H9 (cell line): ENCODE results near the gene SWT1. TPM values are rescaled to one million over a fixed set of nuclear protein-coding genes. Genes with fewer than 3 reads are reported as not detected.
"Not testable (repeated sequence)": the region's sequence is repeated elsewhere in the genome, so short reads cannot be mapped to it uniquely, and the experiment has no call there.

Experiments
- DNase-seq: peaks from one replicate; pipeline ENCODE4 v3.0.0-alpha.2; 2017
- H2AFZ ChIP-seq: one replicate; pipeline ENCODE4 v1.6.1; 2013; ENCODE audit warnings: mild to moderate bottlenecking, low read length, control low read depth, moderate library complexity
- H2AK5ac ChIP-seq: 2 replicates; pipeline ENCODE4 v1.6.1; 2013; ENCODE audit warnings: low read length, control low read depth, mixed read lengths; ENCODE audit not compliant: insufficient read length
- H2BK120ac ChIP-seq: one replicate; pipeline ENCODE4 v1.6.1; 2013; ENCODE audit warnings: low read depth, mild to moderate bottlenecking, low read length, control low read depth, inconsistent platforms; ENCODE audit not compliant: poor library complexity, severe bottlenecking
- H2BK12ac ChIP-seq: 2 replicates; pipeline ENCODE4 v1.6.1; 2013; ENCODE audit warnings: low read length, control low read depth, mixed read lengths, low read depth; ENCODE audit not compliant: insufficient read length
- H2BK15ac ChIP-seq: 2 replicates; pipeline ENCODE4 v1.6.1; 2013; ENCODE audit warnings: low read depth, low read length, control low read depth
- H2BK20ac ChIP-seq: one replicate; pipeline ENCODE4 v1.6.1; 2013; ENCODE audit warnings: low read depth, mild to moderate bottlenecking, low read length, control low read depth, inconsistent platforms; ENCODE audit not compliant: poor library complexity, severe bottlenecking
- H2BK5ac ChIP-seq: 2 replicates; pipeline ENCODE4 v1.6.1; 2013; ENCODE audit warnings: low read length, control low read depth, mixed read lengths; ENCODE audit not compliant: insufficient read length
- H3K14ac ChIP-seq: 2 replicates; pipeline ENCODE4 v1.6.1; 2013; ENCODE audit warnings: low read length, control low read depth; ENCODE audit not compliant: insufficient read depth
- H3K18ac ChIP-seq: 2 replicates; pipeline ENCODE4 v1.6.1; 2013; ENCODE audit warnings: low read depth, mild to moderate bottlenecking, mixed read lengths, low read length, control low read depth; ENCODE audit not compliant: insufficient read length
- H3K23ac ChIP-seq: 2 replicates; pipeline ENCODE4 v1.6.1; 2013; ENCODE audit warnings: low read length, control low read depth, mixed read lengths, low read depth; ENCODE audit not compliant: insufficient read length
- H3K23me2 ChIP-seq: 2 replicates; pipeline ENCODE4 v1.6.1; 2013; ENCODE audit warnings: low read depth, mild to moderate bottlenecking, mixed read lengths, low read length, control low read depth; ENCODE audit not compliant: insufficient read length, poor library complexity, severe bottlenecking
- H3K27ac ChIP-seq: 2 replicates; pipeline ENCODE4 v1.5.1; 2013; ENCODE audit warnings: low read length, control low read depth, mixed read lengths, low read depth; ENCODE audit not compliant: insufficient read length
- H3K27me3 ChIP-seq: 2 replicates; pipeline ENCODE4 v1.6.1; 2013; ENCODE audit warnings: low read length, control low read depth, inconsistent platforms; ENCODE audit not compliant: insufficient read depth
- H3K4ac ChIP-seq: 2 replicates; pipeline ENCODE4 v1.6.1; 2013; ENCODE audit warnings: low read depth, mild to moderate bottlenecking, control low read depth, inconsistent platforms, low read length, moderate library complexity
- H3K4me1 ChIP-seq: 2 replicates; pipeline ENCODE4 v1.6.1; 2013; ENCODE audit warnings: low read length, control low read depth, inconsistent platforms; ENCODE audit not compliant: insufficient read depth
- H3K4me2 ChIP-seq: 2 replicates; pipeline ENCODE4 v1.6.1; 2013; ENCODE audit warnings: low read length, control low read depth, mixed read lengths; ENCODE audit not compliant: insufficient read length, insufficient read depth
- H3K56ac ChIP-seq: 2 replicates; pipeline ENCODE4 v1.6.1; 2013; ENCODE audit warnings: low read depth, mild to moderate bottlenecking, mixed read lengths, low read length, control low read depth; ENCODE audit not compliant: insufficient read length
- H3K79me1 ChIP-seq: 2 replicates; pipeline ENCODE4 v1.6.1; 2013; ENCODE audit warnings: low read depth, mild to moderate bottlenecking, moderate library complexity, low read length, control low read depth, inconsistent platforms; ENCODE audit not compliant: insufficient read depth, poor library complexity, severe bottlenecking
- H3K79me2 ChIP-seq: 2 replicates; pipeline ENCODE4 v1.6.1; 2013; ENCODE audit warnings: low read length, control low read depth, inconsistent platforms; ENCODE audit not compliant: insufficient read depth
- H3K9ac ChIP-seq: 2 replicates; pipeline ENCODE4 v1.6.1; 2013; ENCODE audit warnings: low read length, control low read depth, mixed read lengths; ENCODE audit not compliant: insufficient read length; ENCODE audit errors: extremely low read depth
- H3K9me3 ChIP-seq: one replicate; pipeline ENCODE4 v1.6.1; 2013; ENCODE audit warnings: low read depth, low read length, inconsistent platforms; ENCODE audit not compliant: control insufficient read depth
- H3T11ph ChIP-seq: one replicate; pipeline ENCODE4 v1.6.1; 2013; ENCODE audit warnings: mild to moderate bottlenecking, low read length, control low read depth, inconsistent platforms
- H4K20me1 ChIP-seq: one replicate; pipeline ENCODE4 v1.6.1; 2013; ENCODE audit not compliant: control insufficient read depth, insufficient read length, insufficient read depth
- H4K5ac ChIP-seq: 2 replicates; pipeline ENCODE4 v1.6.1; 2013; ENCODE audit warnings: low read depth, mild to moderate bottlenecking, mixed read lengths, low read length, control low read depth; ENCODE audit not compliant: insufficient read length
- H4K8ac ChIP-seq: replicated peaks from 2 replicates; pipeline ENCODE4 v1.6.1; 2013; ENCODE audit warnings: low read length, control low read depth, mixed read lengths, low read depth; ENCODE audit not compliant: insufficient read length
- H4K91ac ChIP-seq: 2 replicates; pipeline ENCODE4 v1.6.1; 2013; ENCODE audit warnings: low read depth, mild to moderate bottlenecking, moderate library complexity, mixed read lengths, low read length, control low read depth; ENCODE audit not compliant: insufficient read length
- H3K27ac Mint-ChIP-seq, 3 experiments: 2 replicates in 2 of 3; 3 replicates in 1 of 3; pipeline ENCODE4 v1.8.0; 2020 to 2021; ENCODE audit warnings: mixed read lengths in 3 of 3, mild to moderate bottlenecking in 1 of 3, moderate library complexity in 1 of 3
- H3K27me3 Mint-ChIP-seq: 2 replicates; pipeline ENCODE4 v1.8.0; 2021; ENCODE audit warnings: low read depth, mild to moderate bottlenecking, moderate library complexity, mixed read lengths
- H3K36me3 Mint-ChIP-seq, 3 experiments: 2 replicates in 2 of 3; 3 replicates in 1 of 3; pipeline ENCODE4 v1.8.0; 2020 to 2021; ENCODE audit warnings: low read depth in 3 of 3, mixed read lengths in 3 of 3; ENCODE audit not compliant: insufficient read depth in 1 of 3
- H3K4me1 Mint-ChIP-seq, 2 experiments: 2 replicates each; pipeline ENCODE4 v1.8.0; 2020; ENCODE audit warnings: mixed read lengths in 2 of 2
- H3K4me3 Mint-ChIP-seq, 2 experiments: 2 replicates in 1 of 2; 3 replicates in 1 of 2; pipeline ENCODE4 v1.8.0; 2020 to 2021; ENCODE audit warnings: mild to moderate bottlenecking in 2 of 2, mixed read lengths in 2 of 2, moderate library complexity in 1 of 2
- H3K9me3 Mint-ChIP-seq, 2 experiments: 2 replicates in 1 of 2; 3 replicates in 1 of 2; pipeline ENCODE4 v1.8.0; 2020; ENCODE audit warnings: mild to moderate bottlenecking in 2 of 2, mixed read lengths in 2 of 2, moderate library complexity in 1 of 2
- WGBS: extraction: QIAGEN DNeasy Blood & Tissue Kit; methylation state at CpG from one replicate; pipeline ENCODE4 v1.1.7; 2013; ENCODE audit warnings: missing lambda C conversion rate, low lambda C conversion rate, mixed read lengths; ENCODE audit not compliant: insufficient read length; ENCODE audit errors: extremely low coverage; 5-methylcytosine and 5-hydroxymethylcytosine counted together
- total RNA-seq: library from RNA; stranded (reverse); gene quantifications from 2 replicates; pipeline ENCODE4 v1.2.1, GENCODE V29; 2021

SWT1 gene
- total RNA-seq, 1 experiment from 2014 or later, result 5.2 TPM

DNA sequence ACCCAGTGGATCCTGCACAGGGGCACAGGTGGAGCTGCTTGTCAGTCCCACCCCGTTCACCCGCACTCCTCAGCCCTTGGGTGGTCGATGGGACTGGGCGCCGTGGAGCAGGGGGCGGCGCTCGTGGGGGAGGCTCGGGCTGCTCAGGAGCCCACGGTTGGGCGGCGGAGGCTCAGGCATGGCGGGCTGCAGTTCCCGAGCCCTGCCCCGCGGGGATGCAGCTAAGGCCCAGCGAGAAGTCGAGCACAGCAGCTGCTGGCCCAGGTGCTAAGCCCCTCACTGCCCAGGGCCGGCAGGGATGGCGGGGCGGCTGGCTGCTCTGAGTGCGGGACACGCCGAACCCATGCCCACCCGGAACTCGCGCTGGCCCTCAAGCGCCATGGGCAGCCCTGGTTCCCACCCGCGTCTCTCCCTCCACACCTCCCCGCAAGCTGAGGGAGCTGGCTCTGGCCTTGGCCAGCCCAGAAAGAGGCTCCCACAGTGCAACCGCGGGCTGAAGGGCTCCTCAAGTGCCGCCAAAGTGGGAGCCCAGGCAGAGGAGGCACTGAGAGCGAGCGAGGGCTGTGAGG, 164.8 kb downstream of the SWT1 start:
- H3K4me1 Mint-ChIP-seq, result peaks cover 11 to 12% of the 10 kb centered on the region in 2 experiments
- not testable (repeated sequence) for H3K23ac ChIP-seq, H3K9ac ChIP-seq, H2AFZ ChIP-seq, H3K4me1 ChIP-seq, H3K14ac ChIP-seq, H2AK5ac ChIP-seq, DNase-seq, H2BK20ac ChIP-seq, H3K79me2 ChIP-seq, H3K27me3 ChIP-seq, H3K9me3 ChIP-seq, H4K20me1 ChIP-seq, H3K27me3 Mint-ChIP-seq, H2BK5ac ChIP-seq, H3K4ac ChIP-seq, H3K18ac ChIP-seq, H3K4me2 ChIP-seq, H4K5ac ChIP-seq, H3K27ac ChIP-seq, H3K27ac Mint-ChIP-seq, H2BK12ac ChIP-seq, H3K4me3 Mint-ChIP-seq, H3T11ph ChIP-seq, H4K8ac ChIP-seq, H4K91ac ChIP-seq, H3K56ac ChIP-seq, H3K23me2 ChIP-seq, H3K9me3 Mint-ChIP-seq, H2BK120ac ChIP-seq, H3K79me1 ChIP-seq, H2BK15ac ChIP-seq
- peaks cover 8 to 19% (median 13%) of the 10 kb centered on the region in 3 experiments for H3K36me3 Mint-ChIP-seq
- WGBS, result no CpG with 5 or more reads among the region's 36 CpGs
